NT2/D1 (cell line): ENCODE measurements around the gene OGFR.

Experiments
- YY1 ChIP-seq: IDR thresholded peaks from 2 replicates; pipeline ENCODE4 v1.6.1; 2011; ENCODE audit not compliant: insufficient read length, insufficient read depth
- ZNF274 ChIP-seq: IDR thresholded peaks from 2 replicates; pipeline ENCODE4 v1.6.1; 2011; ENCODE audit warnings: mild to moderate bottlenecking, low read depth, low read length

DNA sequence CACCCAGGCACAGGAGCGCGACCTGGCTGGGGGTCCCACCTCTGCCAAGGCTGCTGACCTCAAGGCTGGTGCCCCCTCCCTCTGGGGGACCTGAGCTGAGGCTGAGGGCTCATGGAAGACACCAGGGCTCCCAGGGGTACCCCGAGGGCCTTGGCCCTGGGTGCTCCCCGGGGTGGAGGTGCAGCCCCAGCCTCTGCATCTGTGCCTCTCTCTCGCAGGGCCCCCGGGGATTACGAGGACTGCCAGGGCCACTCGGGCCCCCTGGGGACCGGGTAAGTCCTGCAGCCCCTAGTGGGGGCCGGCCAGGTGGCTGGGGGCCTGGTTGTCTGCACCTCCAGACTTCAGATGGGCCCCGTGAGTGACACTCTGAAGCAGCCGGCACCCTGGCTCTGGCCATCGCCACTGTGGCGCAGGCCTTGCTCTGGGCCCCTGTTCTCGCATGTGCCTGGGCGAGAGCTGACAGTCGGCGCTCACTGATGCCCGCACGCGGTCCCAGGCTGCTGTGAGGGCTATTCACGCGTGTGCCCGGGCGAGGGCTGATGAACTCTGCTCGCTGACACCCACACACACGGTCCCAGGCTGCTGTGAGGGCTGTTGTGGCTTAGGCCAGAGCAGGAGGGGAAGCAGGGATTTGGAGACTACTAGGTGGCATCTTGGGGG, 21.5 kb downstream of the OGFR start:
- TF ChIP-seq YY1 (no peak), ZNF274 (no peak)
